DOHH2 (cell line): Measurements from ENCODE around the gene SMURF1.

ENCODE experiments used
- EZH2phosphoT487 ChIP-seq: fragments of 200-600 bp; sonication (generic); IDR thresholded peaks from 2 replicates; pipeline ENCODE4 v1.6.1; 2017; ENCODE audit warnings: borderline replicate concordance, mild to moderate bottlenecking, antibody characterized with exemption, low read length, moderate library complexity, mixed read lengths
- TF ChIP-seq, protein P1 (sequence below): fragments of 200-600 bp; sonication (generic); IDR thresholded peaks from one replicate; pipeline ENCODE4 v1.5.1; 2014; ENCODE audit warnings: antibody characterized with exemption, mild to moderate bottlenecking, low read depth, low read length; ENCODE audit not compliant: poor library complexity, severe bottlenecking

DNA sequence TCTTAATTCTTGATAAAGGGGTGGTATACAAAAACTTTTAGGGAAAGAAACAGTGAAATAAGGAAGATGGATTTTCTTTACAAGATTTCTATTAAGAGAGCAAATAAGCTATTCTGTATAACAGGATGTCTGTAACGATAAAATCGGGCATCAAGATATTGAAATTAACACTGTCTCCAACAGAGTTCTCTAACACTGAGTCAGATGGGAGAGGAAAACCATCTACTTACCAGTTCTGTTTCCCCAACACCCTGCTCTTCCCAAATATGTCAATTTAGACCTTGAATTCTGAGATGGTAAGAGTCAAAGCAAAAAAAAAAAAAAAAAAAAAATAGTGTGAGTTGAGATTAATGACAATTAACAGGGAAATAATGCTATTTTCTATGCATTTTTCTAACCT is 23.0 kb downstream of the SMURF1 start:
- TF ChIP-seq, protein P1, sequence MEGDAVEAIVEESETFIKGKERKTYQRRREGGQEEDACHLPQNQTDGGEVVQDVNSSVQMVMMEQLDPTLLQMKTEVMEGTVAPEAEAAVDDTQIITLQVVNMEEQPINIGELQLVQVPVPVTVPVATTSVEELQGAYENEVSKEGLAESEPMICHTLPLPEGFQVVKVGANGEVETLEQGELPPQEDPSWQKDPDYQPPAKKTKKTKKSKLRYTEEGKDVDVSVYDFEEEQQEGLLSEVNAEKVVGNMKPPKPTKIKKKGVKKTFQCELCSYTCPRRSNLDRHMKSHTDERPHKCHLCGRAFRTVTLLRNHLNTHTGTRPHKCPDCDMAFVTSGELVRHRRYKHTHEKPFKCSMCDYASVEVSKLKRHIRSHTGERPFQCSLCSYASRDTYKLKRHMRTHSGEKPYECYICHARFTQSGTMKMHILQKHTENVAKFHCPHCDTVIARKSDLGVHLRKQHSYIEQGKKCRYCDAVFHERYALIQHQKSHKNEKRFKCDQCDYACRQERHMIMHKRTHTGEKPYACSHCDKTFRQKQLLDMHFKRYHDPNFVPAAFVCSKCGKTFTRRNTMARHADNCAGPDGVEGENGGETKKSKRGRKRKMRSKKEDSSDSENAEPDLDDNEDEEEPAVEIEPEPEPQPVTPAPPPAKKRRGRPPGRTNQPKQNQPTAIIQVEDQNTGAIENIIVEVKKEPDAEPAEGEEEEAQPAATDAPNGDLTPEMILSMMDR = no peak
- TF ChIP-seq EZH2phosphoT487 = no peak
